ENCODE data around the gene TECTA. TPM values are rescaled to one million over a fixed set of nuclear protein-coding genes. Genes with fewer than 3 reads are reported as not detected.
"Not testable (repeated sequence)": the region's sequence is repeated elsewhere in the genome, so short reads cannot be mapped to it uniquely, and the experiment has no call there.

Gene TECTA
- total and polyA plus RNA-seq, 2 experiments from 2014 or later, result 0.17 to 0.50 TPM

- Histone ChIP-seq H3K9me3 (ENCODE audit: low read depth) (no peaks in the 10 kb centered on the region), H3K27me3 (no peaks in the 10 kb centered on the region), H3K79me2 (no peaks in the 10 kb centered on the region), H3K36me3 (replicated peaks; ENCODE audit: insufficient read depth, low read depth) (no peaks in the 10 kb centered on the region), H2AFZ (no peak overlapping the region), H3K9me2 (replicated peaks; ENCODE audit: insufficient read depth) (no peaks in the 10 kb centered on the region), H3K27ac (no peak overlapping the region), H3K4me1 (ENCODE audit: insufficient read depth) (peaks cover 13% of the 10 kb centered on the region), H3K4me3 (no peak overlapping the region), H4K20me1 (ENCODE audit: insufficient read depth, poor library complexity, severe bottlenecking) (no peaks in the 10 kb centered on the region), H3K4me2 (no peak overlapping the region)
- DNase-seq (ENCODE audit: low spot score), result no peak
- TF ChIP-seq CTCF (IDR thresholded peaks at IDR 0.05; ENCODE audit: poor library complexity), result no peak
- no peak for TF ChIP-seq EZH2phosphoT487 (IDR thresholded peaks at IDR 0.05; ENCODE audit: low read depth, severe bottlenecking, unreplicated experiment)
- TF ChIP-seq EZH2 (IDR thresholded peaks at IDR 0.05; ENCODE audit: borderline replicate concordance), result no peak
- WGBS (ENCODE audit: low lambda C conversion rate, missing lambda C conversion rate), result 46% methylated on average over 3 of the region's 3 CpGs
Observed at GRCh38 chr11:121235057-121235456, 134.0 kb downstream of the TECTA start.

GRCh38 chr11:121236115-121237001 lies 135.3 kb downstream of the TECTA start:
- Histone ChIP-seq H3K4me3 (no peak overlapping the region), H2AFZ (no peak overlapping the region), H3K9me2 (replicated peaks; ENCODE audit: insufficient read depth) (no peaks in the 10 kb centered on the region), H3K27ac (peak overlapping the region; percentile 15), H3K4me2 (peak overlapping the region; percentile 26), H3K36me3 (replicated peaks; ENCODE audit: insufficient read depth, low read depth) (no peaks in the 10 kb centered on the region), H4K20me1 (ENCODE audit: insufficient read depth, poor library complexity, severe bottlenecking) (no peaks in the 10 kb centered on the region), H3K9me3 (ENCODE audit: low read depth) (no peaks in the 10 kb centered on the region), H3K27me3 (no peaks in the 10 kb centered on the region), H3K79me2 (no peaks in the 10 kb centered on the region), H3K4me1 (ENCODE audit: insufficient read depth) (peaks cover 13% of the 10 kb centered on the region)
- 51% methylated on average over 15 of the region's 15 CpGs for WGBS (ENCODE audit: low lambda C conversion rate, missing lambda C conversion rate)
- TF ChIP-seq CTCF (IDR thresholded peaks at IDR 0.05; ENCODE audit: poor library complexity) (no peak), EZH2 (IDR thresholded peaks at IDR 0.05; ENCODE audit: borderline replicate concordance) (no peak), EZH2phosphoT487 (IDR thresholded peaks at IDR 0.05; ENCODE audit: low read depth, severe bottlenecking, unreplicated experiment) (no peak)
- DNase-seq (ENCODE audit: low spot score), result no peak

- not testable (repeated sequence) for H4K20me1 ChIP-seq (ENCODE audit: insufficient read depth, poor library complexity, severe bottlenecking); H3K27me3 ChIP-seq; H3K9me2 ChIP-seq (replicated peaks; ENCODE audit: insufficient read depth); DNase-seq (ENCODE audit: low spot score); H2AFZ ChIP-seq; H3K4me2 ChIP-seq; H3K9me3 ChIP-seq (ENCODE audit: low read depth); H3K4me3 ChIP-seq; H3K27ac ChIP-seq; H3K79me2 ChIP-seq; H3K36me3 ChIP-seq (replicated peaks; ENCODE audit: insufficient read depth, low read depth)
- H3K4me1 ChIP-seq (ENCODE audit: insufficient read depth), result peaks cover 20% of the 10 kb centered on the region
- WGBS (ENCODE audit: low lambda C conversion rate, missing lambda C conversion rate), result 90% methylated on average over 6 of the region's 6 CpGs
Observed at GRCh38 chr11:121237247-121237646, 136.2 kb downstream of the TECTA start.
